WI38 (cell line): ENCODE data around the gene BTG4.

ENCODE experiments used
- H3K4me3 ChIP-seq: 2 replicates; pipeline ENCODE4 v1.5.1; 2011; ENCODE audit warnings: low read depth, mild to moderate bottlenecking, control low read depth, low read length
- TF ChIP-seq, protein P1 (sequence below): IDR thresholded peaks from 2 replicates; pipeline ENCODE4 v1.5.1; 2012; ENCODE audit warnings: low read depth, mild to moderate bottlenecking, control low read depth, low read length

Gene BTG4

DNA sequence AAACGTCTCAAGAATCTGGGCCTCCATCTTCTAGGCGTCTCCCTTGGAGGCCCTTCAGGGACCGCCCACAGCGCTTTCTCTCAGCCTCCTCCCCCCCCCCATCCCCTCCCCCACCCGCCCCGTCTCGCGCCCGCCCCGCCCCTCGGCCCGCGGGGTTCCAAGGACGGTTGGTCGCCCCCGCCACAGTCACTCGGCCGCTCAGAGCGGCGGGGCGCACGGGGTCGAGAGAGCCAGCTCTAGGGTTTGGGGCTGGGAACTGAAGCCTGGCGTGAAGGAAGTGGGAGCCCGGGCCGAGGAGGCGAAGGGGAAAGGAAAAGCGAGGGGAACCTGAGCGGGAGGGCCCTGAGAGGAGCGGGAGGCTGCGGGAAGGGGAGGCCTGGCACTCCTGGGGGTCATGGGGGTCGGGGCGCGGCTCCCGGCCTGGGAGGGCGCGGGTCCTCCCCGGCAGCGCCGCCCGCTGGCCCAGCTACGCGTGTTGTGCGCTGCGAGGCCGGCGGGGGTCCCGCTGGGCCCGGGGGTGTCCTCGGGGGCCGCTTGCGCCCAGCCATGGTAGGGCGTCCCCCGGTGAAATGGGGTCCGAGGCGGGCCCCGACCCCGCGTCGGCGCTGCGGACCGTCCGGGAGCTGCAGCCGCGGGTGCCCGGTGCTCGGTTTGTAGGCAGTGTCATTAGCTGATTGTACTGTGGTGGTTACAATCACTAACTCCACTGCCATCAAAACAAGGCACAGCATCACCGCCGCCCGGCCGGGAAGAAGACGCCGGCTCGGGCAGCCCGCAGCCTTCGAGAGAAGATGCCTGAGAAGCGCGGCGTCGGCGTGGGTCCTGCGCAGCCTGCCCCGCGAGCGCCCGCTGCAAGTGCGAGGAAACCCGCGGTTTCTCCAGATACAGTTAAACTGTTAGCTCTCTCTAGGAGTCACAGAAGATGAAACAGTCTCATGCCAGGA, at the start of gene BTG4:
TSS of gene BTG4 (minus strand) at position 91 of the 944 bp plus-strand sequence. CDS start 13,610 bp downstream, outside the sequence.
- TF ChIP-seq, protein P1, sequence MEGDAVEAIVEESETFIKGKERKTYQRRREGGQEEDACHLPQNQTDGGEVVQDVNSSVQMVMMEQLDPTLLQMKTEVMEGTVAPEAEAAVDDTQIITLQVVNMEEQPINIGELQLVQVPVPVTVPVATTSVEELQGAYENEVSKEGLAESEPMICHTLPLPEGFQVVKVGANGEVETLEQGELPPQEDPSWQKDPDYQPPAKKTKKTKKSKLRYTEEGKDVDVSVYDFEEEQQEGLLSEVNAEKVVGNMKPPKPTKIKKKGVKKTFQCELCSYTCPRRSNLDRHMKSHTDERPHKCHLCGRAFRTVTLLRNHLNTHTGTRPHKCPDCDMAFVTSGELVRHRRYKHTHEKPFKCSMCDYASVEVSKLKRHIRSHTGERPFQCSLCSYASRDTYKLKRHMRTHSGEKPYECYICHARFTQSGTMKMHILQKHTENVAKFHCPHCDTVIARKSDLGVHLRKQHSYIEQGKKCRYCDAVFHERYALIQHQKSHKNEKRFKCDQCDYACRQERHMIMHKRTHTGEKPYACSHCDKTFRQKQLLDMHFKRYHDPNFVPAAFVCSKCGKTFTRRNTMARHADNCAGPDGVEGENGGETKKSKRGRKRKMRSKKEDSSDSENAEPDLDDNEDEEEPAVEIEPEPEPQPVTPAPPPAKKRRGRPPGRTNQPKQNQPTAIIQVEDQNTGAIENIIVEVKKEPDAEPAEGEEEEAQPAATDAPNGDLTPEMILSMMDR = no peak
- peak within 1 kb of the TSS; percentile 36 for H3K4me3 ChIP-seq

DNA sequence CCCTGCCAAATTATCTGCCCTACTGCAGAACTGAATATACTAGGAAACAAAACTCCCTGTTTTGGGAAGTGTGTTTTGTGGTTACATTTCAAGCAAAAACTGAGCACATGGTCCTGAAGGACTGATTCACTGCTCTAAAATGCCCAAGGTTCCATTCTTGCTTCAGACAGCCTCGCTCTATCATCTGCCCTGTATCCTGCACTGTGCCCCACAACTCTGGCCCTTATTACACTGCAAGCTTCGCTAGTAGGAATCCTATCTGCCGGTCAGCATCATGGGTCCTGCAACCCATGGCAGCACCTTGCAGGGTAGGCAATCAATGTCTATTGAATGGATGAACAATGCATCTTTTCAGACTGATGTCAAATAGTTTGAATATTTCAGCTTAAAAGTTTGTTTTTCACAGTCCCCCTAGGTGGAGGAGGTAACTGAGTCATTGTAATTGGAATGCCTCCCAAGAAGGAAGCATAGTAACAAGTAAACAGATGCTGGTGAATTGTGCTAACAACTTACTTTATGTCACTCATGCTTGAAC, 49.7 kb upstream of the BTG4 start:
- H3K4me3 ChIP-seq = no peak overlapping the region
- TF ChIP-seq, protein P1 = no peak

DNA sequence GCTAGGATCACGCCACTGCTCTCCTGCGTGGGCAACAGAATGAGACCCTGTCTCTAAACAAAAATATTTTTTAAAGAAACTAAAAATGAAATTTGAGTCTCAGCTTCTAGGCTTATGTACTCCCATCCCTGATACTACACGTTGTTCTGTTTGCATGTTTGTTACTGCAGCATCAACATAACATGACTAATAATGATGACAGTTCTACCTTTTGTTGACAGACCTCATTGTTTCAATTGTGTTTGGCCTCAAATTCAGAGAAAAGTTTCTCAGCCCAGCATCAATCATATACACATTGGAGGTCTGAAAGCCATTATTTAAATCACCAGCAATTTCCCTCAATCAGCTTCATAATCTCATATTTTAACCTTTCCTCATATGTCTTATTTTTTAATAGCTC, 49.1 kb upstream of the BTG4 start:
- H3K4me3 ChIP-seq = no peak overlapping the region
- TF ChIP-seq, protein P1 = no peak

DNA sequence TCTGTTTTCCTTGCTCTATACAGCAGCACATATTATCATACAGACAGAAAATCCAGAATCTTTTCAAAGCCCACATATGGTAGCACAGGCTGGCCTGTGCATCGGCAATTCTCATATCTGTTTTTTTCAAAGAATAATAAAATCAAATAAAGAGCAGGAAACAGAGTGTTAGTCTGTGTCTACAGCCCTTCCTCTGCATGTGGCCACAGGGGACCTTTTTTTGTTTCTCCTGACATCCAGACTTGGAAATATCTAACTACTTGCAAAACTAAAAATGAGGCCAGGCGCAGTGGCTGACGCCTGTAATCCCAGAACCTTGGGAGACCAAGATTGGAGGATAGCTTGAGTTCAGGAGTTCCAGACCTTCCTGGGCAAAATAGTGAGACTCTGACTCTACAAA, 48.6 kb upstream of the BTG4 start:
- no peak overlapping the region for H3K4me3 ChIP-seq
- TF ChIP-seq, protein P1 = no peak

DNA sequence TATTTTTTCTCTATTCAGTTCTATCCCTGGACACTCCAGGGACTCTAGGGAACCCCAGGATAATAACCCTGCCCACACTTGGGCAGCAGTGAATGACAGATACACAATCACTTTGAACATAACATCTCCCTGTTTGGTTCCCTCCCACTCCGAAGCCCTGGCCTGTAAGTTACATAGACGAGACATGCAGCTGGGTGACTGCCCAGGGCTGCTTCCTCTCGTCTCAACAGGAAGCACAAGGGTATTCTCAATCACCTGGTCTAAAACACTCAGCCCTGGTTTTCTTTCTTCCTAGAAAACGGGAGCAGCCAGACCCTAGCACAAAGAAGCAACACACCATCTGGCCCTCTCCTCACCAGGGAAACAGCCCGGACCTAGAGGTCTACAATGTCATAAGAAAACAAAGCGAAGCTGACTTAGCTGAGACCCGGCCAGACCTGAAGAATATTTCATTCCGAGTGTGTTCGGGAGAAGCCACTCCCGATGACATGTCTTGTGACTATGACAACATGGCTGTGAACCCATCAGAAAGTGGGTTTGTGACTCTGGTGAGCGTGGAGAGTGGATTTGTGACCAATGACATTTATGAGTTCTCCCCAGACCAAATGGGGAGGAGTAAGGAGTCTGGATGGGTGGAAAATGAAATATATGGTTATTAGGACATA, 47.7 kb upstream of the BTG4 start:
- H3K4me3 ChIP-seq = no peak overlapping the region
- TF ChIP-seq, protein P1 = no peak

DNA sequence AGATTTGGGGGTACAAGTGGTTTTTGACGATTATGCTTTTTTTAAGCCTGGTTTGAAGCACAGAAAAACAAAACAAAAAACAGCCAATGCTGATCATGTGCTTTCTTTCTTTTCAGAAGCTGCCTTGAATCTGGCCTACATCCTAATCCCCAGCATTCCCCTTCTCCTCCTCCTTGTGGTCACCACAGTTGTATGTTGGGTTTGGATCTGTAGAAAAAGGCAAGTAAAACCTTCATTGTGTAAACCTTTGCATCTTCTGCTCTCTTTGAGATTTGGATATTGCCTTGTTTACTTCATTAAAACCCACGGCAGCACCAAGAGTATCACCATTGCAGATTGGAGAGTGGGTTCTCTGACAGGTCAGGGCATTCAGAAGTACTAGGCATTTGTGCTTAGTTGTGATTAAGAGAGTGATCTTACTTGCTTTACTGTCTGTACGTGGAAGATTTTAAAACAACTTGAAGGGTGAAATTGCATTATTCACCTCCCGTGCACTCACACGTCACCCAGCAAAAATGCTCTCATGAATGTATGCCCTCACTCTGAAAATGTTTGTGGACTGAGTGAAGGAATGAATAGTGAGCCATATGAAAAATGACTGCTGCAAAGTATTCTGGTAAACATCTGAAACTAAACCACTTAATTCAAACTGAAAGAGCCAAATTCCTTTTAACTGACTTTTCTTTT, 45.4 kb upstream of the BTG4 start:
- TF ChIP-seq, protein P1 = 0 out of 2 replicates have a peak, but pooled peaks have one; percentile 3
- H3K4me3 ChIP-seq = no peak overlapping the region
